Stimulated activated CD8-positive, alpha-beta memory T cell treated with anti-CD3 and anti-CD28 coated beads, Interleukin-15, amount 100 ng/mL, for 24 hours (primary cell): ENCODE results near the gene DNAH10.
"Not testable (repeated sequence)": the region's sequence is repeated elsewhere in the genome, so short reads cannot be mapped to it uniquely, and the experiment has no call there.

Source experiments
- DNase-seq: peaks from one replicate; pipeline ENCODE4 v3.0.0-alpha.2; 2020; ENCODE audit warnings: low read depth

The DNAH10 gene

DNA sequence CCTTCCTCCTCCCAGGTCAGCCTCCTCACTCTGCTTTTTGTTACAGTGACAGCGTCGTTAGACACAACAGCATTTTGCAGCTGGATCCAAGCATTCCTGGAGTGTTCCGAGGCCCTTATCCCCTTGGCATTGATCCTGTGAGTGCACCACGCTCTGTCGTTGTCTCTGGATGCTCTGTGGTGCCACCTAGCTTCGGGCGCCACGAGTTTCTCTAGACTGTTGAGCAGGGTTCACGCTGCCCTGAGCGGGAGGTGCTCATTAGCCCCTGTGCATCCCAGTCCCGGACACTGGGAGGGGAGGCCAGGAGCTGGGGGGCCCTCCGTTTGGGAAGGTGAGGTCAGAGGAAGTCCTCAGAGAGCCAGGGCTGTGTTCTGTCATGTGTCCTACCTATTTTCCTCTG lies 17.3 kb upstream of the DNAH10 start:
- DNase-seq = no peak

DNA sequence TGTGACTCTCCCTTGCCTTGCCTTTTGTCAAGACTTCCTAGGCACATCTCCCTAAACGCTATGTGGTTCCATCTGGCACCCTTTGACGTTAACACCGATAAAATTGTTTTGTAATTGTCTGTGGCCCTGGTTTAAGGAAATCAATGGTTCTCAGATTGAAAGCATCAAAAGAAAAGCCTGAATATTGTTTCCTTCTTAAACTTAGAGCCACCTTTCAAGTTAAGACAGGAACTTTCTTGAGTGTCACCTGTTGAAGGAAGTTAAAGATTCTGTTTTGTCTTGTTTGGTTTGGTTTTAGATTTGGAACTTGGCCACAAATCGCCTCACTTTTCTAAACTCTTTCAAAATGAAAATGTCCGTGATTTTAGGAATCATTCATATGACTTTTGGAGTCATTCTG lies 14.8 kb upstream of the DNAH10 start:
- DNase-seq = no peak

DNA sequence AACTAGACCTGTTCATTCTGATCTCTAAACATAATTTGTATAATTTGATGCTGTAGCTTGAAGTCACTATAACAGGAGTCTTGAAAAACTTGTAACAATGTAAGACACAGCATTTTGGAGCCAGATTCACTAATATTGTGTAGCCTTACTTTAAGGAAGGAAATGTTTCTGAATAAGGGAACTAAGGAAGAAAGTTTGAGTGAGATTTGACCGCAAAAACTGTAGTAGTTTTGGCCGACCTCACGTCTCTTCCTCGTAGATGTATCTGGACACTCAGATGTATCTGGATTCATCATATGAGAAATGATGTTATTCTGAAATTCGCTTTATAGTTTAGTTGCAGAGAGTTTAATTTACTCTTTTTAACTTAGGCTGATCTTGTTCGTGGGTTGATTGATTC lies 13.9 kb upstream of the DNAH10 start:
- DNase-seq = no peak

DNA sequence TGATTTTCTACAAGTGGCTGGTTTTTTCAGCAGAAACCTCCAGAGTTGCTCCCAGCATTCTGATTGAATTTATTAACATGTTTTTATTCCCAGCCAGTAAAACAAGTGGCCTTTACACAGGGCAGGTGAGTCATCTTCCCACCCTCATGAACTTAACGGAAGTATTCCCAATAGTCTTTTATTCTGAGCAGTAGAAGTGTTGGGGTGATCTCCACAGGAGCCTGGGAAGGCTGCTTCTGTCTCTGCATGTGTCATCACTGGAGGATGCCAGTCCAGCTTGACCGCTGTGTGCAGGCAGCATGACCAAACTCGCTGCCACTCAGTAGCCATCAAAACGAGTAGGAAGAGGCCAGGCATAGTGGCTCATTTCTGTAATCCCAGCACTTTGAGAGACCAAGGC lies 13.4 kb upstream of the DNAH10 start:
- DNase-seq = no peak

DNA sequence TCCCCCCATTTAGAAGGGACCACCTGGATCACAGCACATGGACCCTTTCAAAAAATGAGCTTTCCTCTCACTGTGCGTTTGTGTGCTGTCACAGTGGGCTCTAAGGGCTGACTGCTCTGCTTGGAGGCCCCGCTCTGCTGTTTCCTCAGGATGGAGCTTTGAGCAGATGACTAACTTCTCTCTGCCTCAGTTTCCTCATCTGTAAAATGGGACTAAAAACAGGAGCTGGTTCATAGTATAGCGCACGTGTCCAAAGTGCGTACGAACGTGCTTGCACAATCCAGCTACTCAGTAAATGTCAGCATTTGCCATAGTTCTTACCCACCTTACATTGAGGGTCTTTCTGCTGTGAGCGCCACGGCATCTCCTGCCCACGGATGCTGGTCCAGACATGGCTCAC lies 12.7 kb upstream of the DNAH10 start:
- DNase-seq = no peak

DNA sequence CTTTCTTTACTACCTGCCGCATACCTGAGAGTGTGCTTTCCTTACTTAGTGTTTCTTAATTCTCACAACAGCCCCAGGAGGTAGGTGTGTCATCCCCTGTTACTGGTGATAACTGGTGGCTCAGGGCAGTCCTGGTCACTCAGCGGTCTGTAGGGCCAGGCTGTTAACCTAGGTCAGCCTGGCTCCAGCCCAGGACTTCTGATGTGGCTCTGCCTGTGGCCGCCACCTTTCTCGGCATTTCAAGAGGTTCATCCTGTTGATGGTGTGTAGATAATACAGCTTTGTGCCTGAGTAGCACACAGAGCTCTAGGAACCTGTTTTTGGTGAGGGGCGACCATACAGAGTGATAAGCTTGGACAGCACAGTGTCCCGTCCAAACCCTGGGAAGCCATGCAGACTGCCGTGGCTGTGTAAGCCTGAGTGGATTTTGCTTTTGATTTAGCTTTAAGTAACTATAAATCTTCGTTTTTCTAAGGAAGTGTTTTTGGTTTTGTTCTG lies 11.9 kb upstream of the DNAH10 start:
- DNase-seq = no peak

- no peak for DNase-seq
Measured at GRCh38 chr12:123752046-123752445, 10.1 kb upstream of the DNAH10 start.

DNA sequence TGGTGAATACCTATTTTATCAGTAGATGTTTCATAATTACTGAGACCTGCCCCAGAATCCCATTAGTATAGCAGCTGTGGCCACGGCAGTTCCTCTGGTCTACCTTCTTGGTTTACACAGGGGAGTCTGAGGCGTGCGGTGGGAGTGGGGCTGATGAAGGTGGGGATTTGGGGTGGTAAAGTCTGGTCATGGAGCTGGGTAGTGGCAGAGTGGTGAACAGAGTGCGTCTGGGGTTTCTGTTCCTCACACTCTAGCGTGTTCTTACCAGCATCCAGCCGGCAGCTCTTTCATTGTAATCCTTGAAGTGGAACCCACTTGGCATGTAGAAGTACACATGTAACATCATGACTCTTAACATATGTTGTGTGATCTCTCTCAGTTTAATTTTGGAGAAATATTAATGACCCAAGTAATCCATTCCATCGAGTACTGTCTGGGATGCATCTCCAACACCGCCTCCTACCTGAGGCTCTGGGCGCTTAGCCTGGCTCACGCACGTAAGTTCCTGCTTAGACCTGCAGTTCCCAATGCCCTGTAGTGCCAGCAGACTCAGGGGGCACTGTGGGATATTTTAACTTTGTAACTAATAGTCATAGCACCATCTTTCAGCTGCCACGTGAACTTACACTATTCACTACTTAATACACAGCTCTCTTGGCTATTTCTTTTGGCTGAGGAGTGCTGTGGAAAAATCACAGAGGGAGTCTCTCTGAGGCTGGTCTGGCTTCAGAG lies 7.9 kb upstream of the DNAH10 start:
- DNase-seq = no peak

GRCh38 chr12:123757561-123757960 lies 4.5 kb upstream of the DNAH10 start:
- DNase-seq = no peak

DNA sequence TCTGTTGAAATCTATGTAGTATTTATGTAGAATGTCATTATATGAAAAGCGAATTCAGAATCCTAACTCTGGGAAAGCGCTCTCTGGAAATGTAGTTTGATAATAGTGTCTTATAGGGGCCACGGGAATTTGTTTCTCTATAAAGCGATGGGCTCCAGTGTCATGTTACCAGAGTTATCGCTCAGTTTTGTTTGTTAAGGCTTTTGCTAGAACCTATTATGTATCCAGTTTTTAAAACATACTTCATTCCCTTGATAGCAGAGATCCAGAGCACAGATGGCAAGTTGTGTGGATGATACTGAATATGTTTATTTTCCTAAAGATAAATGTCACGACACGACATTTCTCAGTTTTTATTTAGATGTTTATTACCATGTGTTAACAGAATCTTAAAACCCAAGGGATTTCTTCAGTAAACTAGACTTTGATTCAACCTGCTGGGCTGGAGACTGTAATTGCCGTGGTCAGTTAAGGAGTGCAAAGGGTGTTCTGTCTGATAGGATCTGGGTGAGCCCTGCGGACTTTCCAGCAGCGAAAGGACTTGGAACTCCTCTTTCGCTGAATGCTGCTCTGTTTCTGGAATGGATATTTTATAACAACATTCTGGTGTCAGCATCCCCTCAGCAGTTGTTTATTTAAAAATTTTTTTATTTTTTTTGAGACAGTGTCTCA lies 1.7 kb upstream of the DNAH10 start:
- no peak for DNase-seq

DNA sequence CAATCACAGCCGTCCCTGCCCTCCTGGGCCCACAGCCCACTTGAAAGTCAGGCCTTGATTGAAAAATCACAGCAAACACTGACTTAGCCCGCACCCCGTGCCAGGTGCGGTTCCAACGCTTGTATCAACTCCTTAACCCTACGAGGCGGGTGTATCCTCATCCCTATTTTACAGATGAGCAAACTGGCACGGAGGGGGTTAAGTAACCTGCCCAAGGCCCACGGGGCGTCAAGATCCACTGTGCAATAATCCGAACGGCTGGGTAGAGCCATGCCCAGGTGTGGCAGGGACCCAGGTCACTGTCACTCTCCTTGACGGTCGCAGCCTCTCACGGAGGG lies 583 bp downstream of the DNAH10 start:
- DNase-seq = no peak

- DNase-seq = no peak
Measured at GRCh38 chr12:123763093-123763492, 992 bp downstream of the DNAH10 start.

DNA sequence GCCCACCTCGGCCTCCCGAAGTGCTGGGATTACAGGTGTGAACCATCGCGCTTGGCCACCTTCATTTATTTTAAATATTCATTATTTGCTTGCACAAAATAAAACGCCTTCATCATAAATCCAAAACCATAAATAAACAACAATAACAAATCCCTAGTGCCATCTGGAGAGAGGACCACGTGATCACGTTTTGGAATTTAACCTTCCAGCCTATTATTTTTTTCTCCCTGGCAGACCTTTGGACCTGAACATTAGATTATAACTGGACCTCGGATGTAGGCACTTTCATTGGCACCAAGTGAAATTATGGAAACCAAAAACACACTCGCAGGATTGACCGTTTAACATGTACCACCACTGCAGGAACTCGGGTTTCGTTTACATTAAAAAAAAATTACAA lies 2.0 kb downstream of the DNAH10 start:
- no peak for DNase-seq

DNA sequence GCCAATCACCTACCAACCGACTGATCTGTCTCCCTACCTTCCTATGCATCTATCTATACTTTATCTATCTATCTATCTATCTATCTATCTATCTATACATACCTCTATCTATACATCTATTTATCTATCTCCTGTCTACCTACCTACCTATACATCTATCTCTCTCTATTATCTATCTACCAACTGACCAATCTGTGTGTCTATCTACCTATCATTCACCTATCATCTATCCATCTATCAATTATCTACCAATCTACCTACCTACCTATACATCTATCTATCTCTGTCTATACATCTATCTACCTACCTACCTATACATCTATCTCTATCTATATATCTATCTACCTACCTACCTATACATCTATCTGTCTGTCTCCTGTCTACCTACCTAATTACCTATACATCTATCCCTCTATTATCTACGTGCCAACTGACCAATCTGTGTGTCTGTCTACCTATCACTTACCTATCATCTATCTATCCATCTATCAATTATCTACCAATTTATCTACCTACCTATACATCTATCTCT lies 3.5 kb downstream of the DNAH10 start:
- DNase-seq = no peak

DNA sequence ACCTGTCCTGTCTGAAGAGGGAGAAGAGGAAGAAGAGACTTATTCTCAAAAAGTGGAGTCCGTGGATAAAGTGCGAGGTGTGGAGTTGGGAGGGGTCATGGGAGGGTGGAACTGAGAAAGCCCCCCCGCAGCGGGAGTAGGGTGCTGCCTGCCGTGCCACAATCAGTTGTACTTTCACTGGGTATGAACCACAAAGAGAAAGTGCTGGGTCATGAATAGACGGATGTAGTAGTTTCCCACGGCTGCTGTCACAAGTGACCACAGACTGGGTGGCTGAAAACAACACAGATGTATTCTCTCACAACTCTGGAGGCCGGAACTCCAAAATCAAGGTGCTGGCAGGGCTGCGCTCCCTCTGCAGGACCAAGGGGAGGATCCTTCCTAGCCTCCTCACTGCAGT lies 5.5 kb downstream of the DNAH10 start:
- no peak for DNase-seq

- no peak for DNase-seq
Measured at GRCh38 chr12:123771261-123771660, 9.2 kb downstream of the DNAH10 start.

GRCh38 chr12:123772074-123772473 lies 10.0 kb downstream of the DNAH10 start:
- DNase-seq = no peak

- DNase-seq = no peak
Measured at GRCh38 chr12:123773375-123773774, 11.3 kb downstream of the DNAH10 start.

DNA sequence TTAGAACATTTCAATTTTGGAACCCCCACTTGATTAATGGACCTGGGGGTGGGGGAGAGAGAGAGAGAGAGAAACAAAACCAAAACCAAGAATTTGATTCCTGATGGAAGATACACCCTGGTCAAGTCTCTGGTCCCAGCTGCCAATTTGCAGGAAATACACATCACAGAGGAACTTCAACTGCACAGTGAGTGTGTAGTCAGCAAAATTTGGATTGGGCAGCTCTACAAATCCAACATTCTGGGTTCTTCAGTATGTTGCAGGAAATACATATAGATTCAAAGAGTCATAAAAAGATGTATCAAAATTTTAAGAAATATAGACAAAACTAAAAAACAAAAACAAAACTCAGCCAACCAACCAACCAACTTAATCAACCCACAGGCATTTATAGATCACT lies 17.4 kb downstream of the DNAH10 start:
- no peak for DNase-seq

DNA sequence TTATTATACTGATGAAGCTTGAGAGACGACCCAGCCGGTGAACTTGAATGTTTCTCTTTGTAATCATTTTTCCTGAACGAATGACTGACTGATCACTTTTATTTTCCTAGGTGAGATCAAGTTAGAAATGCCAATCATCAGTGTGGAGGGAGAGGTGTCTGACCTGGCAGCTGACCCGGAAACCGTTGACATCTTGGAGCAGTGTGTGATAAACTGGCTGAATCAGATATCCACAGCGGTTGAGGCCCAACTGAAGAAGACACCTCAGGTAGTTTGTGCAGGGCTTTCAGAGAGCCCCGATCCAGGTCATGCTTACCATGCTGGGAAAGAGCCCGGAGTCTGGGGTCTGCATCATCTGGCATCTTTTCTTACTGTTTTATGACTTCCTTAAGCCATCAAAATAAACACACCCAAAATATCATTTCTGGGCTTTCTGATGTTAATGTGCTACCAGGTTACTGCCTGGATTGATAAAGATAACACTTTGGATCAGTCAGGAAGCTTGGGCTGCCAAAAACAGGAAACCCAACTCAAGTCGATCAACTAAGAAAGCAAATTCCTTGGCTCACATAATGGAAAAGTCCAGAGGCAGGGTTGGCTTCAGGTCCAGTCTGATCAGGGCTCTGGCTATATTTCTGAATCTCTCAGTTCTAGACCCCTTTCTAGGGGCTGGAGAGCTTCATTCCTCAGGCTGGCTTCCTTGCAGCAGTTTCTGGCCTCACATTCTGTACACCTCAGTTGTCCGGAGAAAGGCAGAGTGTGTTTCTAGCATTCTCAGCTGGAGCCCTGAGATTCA lies 21.1 kb downstream of the DNAH10 start:
- no peak for DNase-seq

DNA sequence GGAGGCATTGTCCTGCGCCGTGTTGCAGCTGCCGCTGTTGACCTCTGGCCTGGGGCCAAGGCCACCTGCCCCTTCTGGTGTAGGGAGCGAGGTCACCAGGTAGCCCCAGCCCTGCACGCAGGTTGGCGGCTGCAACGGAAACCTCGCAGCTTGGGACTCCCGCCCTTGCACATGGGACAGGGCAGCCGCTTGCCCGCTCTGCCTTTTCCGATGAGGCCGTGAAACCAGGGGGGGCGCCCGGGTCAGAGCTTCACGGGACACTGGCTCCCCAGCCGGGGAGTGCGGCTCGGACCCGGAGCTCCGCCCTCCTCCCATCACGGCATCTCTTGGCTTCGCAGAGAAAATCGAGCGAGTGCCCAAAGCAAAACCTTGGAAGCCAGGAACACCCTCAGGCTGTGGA lies 25.4 kb downstream of the DNAH10 start:
- DNase-seq = no peak

DNA sequence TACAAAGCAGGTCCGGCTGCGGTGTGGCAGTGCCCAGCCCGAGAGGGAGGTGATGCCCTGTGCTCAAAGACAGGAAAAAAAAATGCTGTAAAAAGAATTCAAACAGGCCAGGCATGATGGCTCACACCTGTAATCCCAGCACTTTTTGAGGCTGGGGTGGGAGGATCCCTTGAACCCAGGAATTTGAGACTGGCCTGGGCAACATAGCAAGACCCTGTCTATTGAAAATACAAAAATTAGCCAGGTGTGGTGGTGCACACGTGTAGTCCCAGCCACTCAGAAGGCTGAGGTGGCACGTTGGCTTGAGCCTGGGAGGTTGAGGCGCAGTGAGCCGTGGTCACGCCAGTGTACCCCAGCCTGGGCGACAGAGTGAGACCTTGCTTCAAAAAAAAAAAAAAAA lies 26.4 kb downstream of the DNAH10 start:
- no peak for DNase-seq

GRCh38 chr12:123789422-123789821 lies 27.3 kb downstream of the DNAH10 start:
- not testable (repeated sequence) for DNase-seq
